Endodermal cell (in vitro differentiated cells): ENCODE data around the gene CD200R1L. TPM values are rescaled to one million over a fixed set of nuclear protein-coding genes. Genes with fewer than 3 reads are reported as not detected.

Experiments used
- DNase-seq: peaks from one replicate; pipeline ENCODE4 v3.0.0-alpha.2; 2017
- H3K27ac ChIP-seq: 2 replicates; pipeline ENCODE4 v1.5.1; 2013; ENCODE audit warnings: mild to moderate bottlenecking, low read depth, low read length, moderate library complexity
- H3K27me3 ChIP-seq: 2 replicates; pipeline ENCODE4 v1.6.1; 2013; ENCODE audit warnings: mild to moderate bottlenecking, low read length, moderate library complexity; ENCODE audit not compliant: insufficient read depth, control insufficient read depth, poor library complexity, severe bottlenecking
- H3K36me3 ChIP-seq: 2 replicates; pipeline ENCODE4 v1.7.0; 2013; ENCODE audit warnings: mild to moderate bottlenecking, low read length, moderate library complexity; ENCODE audit not compliant: control insufficient read depth, insufficient read depth
- H3K4me1 ChIP-seq: one replicate; pipeline ENCODE4 v1.7.0; 2013; ENCODE audit warnings: low read length; ENCODE audit not compliant: control insufficient read depth, insufficient read depth
- H3K4me3 ChIP-seq: 2 replicates; pipeline ENCODE4 v1.5.1; 2013; ENCODE audit warnings: mild to moderate bottlenecking, low read length, moderate library complexity
- H3K9ac ChIP-seq: 2 replicates; pipeline ENCODE4 v1.6.1; 2013; ENCODE audit warnings: mild to moderate bottlenecking, low read length, moderate library complexity; ENCODE audit not compliant: poor library complexity, severe bottlenecking; ENCODE audit errors: extremely low read depth
- H3K9me3 ChIP-seq: 2 replicates; pipeline ENCODE4 v1.6.1; 2013; ENCODE audit warnings: mild to moderate bottlenecking, low read length, moderate library complexity; ENCODE audit not compliant: control insufficient read depth
- H3K27ac Mint-ChIP-seq: 2 replicates; pipeline ENCODE4 v1.8.0; 2020; ENCODE audit warnings: mixed read lengths
- H3K27me3 Mint-ChIP-seq: 2 replicates; pipeline ENCODE4 v1.8.0; 2021; ENCODE audit warnings: mild to moderate bottlenecking, mixed read lengths; ENCODE audit not compliant: insufficient read depth
- H3K36me3 Mint-ChIP-seq: 2 replicates; pipeline ENCODE4 v1.8.0; 2020; ENCODE audit warnings: low read depth, mixed read lengths
- H3K4me1 Mint-ChIP-seq: 2 replicates; pipeline ENCODE4 v1.8.0; 2020; ENCODE audit warnings: mixed read lengths
- H3K4me3 Mint-ChIP-seq: 2 replicates; pipeline ENCODE4 v1.8.0; 2020; ENCODE audit warnings: mild to moderate bottlenecking, moderate library complexity, mixed read lengths
- H3K9me3 Mint-ChIP-seq: 2 replicates; pipeline ENCODE4 v1.8.0; 2020; ENCODE audit warnings: mild to moderate bottlenecking, mixed read lengths
- CTCF ChIP-seq: fragments of 200-600 bp; sonication (generic); conservative IDR thresholded peaks from 2 replicates; pipeline ENCODE4 v1.5.0; 2021; ENCODE audit warnings: antibody characterized with exemption, mild to moderate bottlenecking
- whole genome bisulfite sequencing, 2 experiments: methylation state at CpG; one replicate each; pipeline versions ENCODE4 v1.1.5 to v1.1.7; 2013; ENCODE audit warnings: missing lambda C conversion rate in 2 of 2, mixed read lengths in 1 of 2; ENCODE audit not compliant: insufficient coverage in 1 of 2, insufficient read length in 1 of 2; 5-methylcytosine and 5-hydroxymethylcytosine counted together
- total RNA-seq, 2 donors: library from RNA; stranded (reverse); fragmentation: NEBNext Ultra II Directional in 1 of 2; extraction: Animal tissue kit (Norgen Biotek cat#: 25700) in 1 of 2; gene quantifications; 2 replicates in 1 of 2; 3 replicates in 1 of 2; pipeline ENCODE4 v1.2.1, GENCODE V29; 2021

The CD200R1L gene
- total RNA-seq, 2 donors from 2014 or later, result not detected

- Histone ChIP-seq H3K36me3 (no peaks in the 10 kb centered on the region), H3K4me3 (no peak overlapping the region), H3K9me3 (peaks cover 4% of the 10 kb centered on the region), H3K27ac (no peak overlapping the region), H3K27me3 (no peaks in the 10 kb centered on the region), H3K9ac (no peak overlapping the region), H3K4me1 (peaks cover 7% of the 10 kb centered on the region)
- no peak for DNase-seq
- H3K27me3 Mint-ChIP-seq, result no peaks in the 10 kb centered on the region
- peaks cover 17% of the 10 kb centered on the region for H3K4me1 Mint-ChIP-seq
- H3K9me3 Mint-ChIP-seq, result no peaks in the 10 kb centered on the region
- H3K4me3 Mint-ChIP-seq, result no peak overlapping the region
- 87 to 100% methylated on average over 2 to 3 of the region's 3 CpGs for WGBS, 2 experiments
- no peaks in the 10 kb centered on the region for H3K36me3 Mint-ChIP-seq
- TF ChIP-seq CTCF, result no peak
- H3K27ac Mint-ChIP-seq, result no peak overlapping the region
These were observed 36.1 kb downstream of the CD200R1L start for GRCh38 chr3:112810561-112810960.

- peaks cover 4% of the 10 kb centered on the region for H3K4me1 ChIP-seq
- H3K27ac Mint-ChIP-seq, result no peak overlapping the region
- H3K36me3 Mint-ChIP-seq, result no peaks in the 10 kb centered on the region
- no peaks in the 10 kb centered on the region for H3K27me3 Mint-ChIP-seq
- no peak for DNase-seq
- no peak overlapping the region for H3K27ac ChIP-seq
- H3K9me3 Mint-ChIP-seq, result no peaks in the 10 kb centered on the region
- no peak overlapping the region for H3K9ac ChIP-seq
- H3K4me1 Mint-ChIP-seq, result peaks cover 11% of the 10 kb centered on the region
- H3K4me3 ChIP-seq, result no peak overlapping the region
- H3K4me3 Mint-ChIP-seq, result no peak overlapping the region
- TF ChIP-seq CTCF, result no peak
- H3K36me3 ChIP-seq, result no peaks in the 10 kb centered on the region
- no peaks in the 10 kb centered on the region for H3K27me3 ChIP-seq
- 88% methylated on average over 2 of the region's 2 CpGs; no CpG with 5 or more reads in 1 of the 2 experiments for WGBS, 2 experiments
- H3K9me3 ChIP-seq, result peaks cover 8% of the 10 kb centered on the region
These were observed 38.5 kb downstream of the CD200R1L start for GRCh38 chr3:112808136-112808535.

- no peak for TF ChIP-seq CTCF
- Mint-ChIP-seq H3K4me1 (peaks cover 15% of the 10 kb centered on the region), H3K9me3 (no peaks in the 10 kb centered on the region), H3K4me3 (no peak overlapping the region), H3K27ac (no peak overlapping the region), H3K27me3 (no peaks in the 10 kb centered on the region), H3K36me3 (no peaks in the 10 kb centered on the region)
- Histone ChIP-seq H3K4me3 (no peak overlapping the region), H3K36me3 (no peaks in the 10 kb centered on the region), H3K9ac (no peak overlapping the region), H3K4me1 (peaks cover 4% of the 10 kb centered on the region), H3K9me3 (peaks cover 8% of the 10 kb centered on the region), H3K27me3 (no peaks in the 10 kb centered on the region), H3K27ac (no peak overlapping the region)
- whole genome bisulfite sequencing, 2 experiments, result 73 to 100% methylated on average over 2 to 4 of the region's 4 CpGs
- DNase-seq, result no peak
These were observed 39.0 kb downstream of the CD200R1L start for GRCh38 chr3:112807685-112808084.
